Osteocyte (in vitro differentiated cells): ENCODE results near the gene BIN2. TPM values are rescaled to one million over a fixed set of nuclear protein-coding genes. Genes with fewer than 3 reads are reported as not detected.
A peak's percentile ranks its signal among the peaks of the same experiment; 100 is the strongest.

Experiments
- DNase-seq: peaks from one replicate; pipeline ENCODE4 v3.0.0; 2021; ENCODE audit warnings: mixed read lengths; ENCODE audit not compliant: unreplicated experiment; ENCODE audit errors: extremely low spot score
- H3K27ac Mint-ChIP-seq: one replicate; pipeline ENCODE4 v1.8.0; 2021; ENCODE audit warnings: mild to moderate bottlenecking, mixed read lengths; ENCODE audit not compliant: unreplicated experiment
- H3K27me3 Mint-ChIP-seq: one replicate; pipeline ENCODE4 v1.8.0; 2021; ENCODE audit warnings: mixed read lengths; ENCODE audit not compliant: unreplicated experiment
- H3K36me3 Mint-ChIP-seq: one replicate; pipeline ENCODE4 v1.8.0; 2021; ENCODE audit warnings: mixed read lengths; ENCODE audit not compliant: unreplicated experiment
- H3K4me1 Mint-ChIP-seq: one replicate; pipeline ENCODE4 v1.8.0; 2021; ENCODE audit warnings: mixed read lengths; ENCODE audit not compliant: unreplicated experiment
- H3K4me3 Mint-ChIP-seq: one replicate; pipeline ENCODE4 v1.8.0; 2021; ENCODE audit warnings: mild to moderate bottlenecking, moderate library complexity, mixed read lengths; ENCODE audit not compliant: unreplicated experiment
- H3K9me3 Mint-ChIP-seq: one replicate; pipeline ENCODE4 v1.8.0; 2021; ENCODE audit warnings: mixed read lengths; ENCODE audit not compliant: unreplicated experiment
- CTCF ChIP-seq: fragments of 200-600 bp; sonication (generic); IDR thresholded peaks from 2 replicates; pipeline ENCODE4 v1.5.0; 2021; ENCODE audit warnings: antibody characterized with exemption, mild to moderate bottlenecking, moderate library complexity
- total RNA-seq: library from RNA; stranded (reverse); gene quantifications from 2 replicates; pipeline ENCODE4 v1.2.1, GENCODE V29; 2021

Gene BIN2
- total RNA-seq, 1 donor from 2014 or later = not detected

GRCh38 chr12:51270951-51271518 lies 52.9 kb downstream of the BIN2 start:
- peak overlapping the region; percentile 93 for H3K4me3 Mint-ChIP-seq
- no peak for TF ChIP-seq CTCF
- H3K9me3 Mint-ChIP-seq = no peaks in the 10 kb centered on the region
- no peaks in the 10 kb centered on the region for H3K36me3 Mint-ChIP-seq
- peak overlapping the region; percentile 86 for H3K27ac Mint-ChIP-seq
- no peaks in the 10 kb centered on the region for H3K27me3 Mint-ChIP-seq
- peaks cover 12% of the 10 kb centered on the region for H3K4me1 Mint-ChIP-seq
- DNase-seq = no peak

- peak; percentile 87 for DNase-seq
- Mint-ChIP-seq H3K9me3 (no peaks in the 10 kb centered on the region), H3K27me3 (no peaks in the 10 kb centered on the region), H3K36me3 (no peaks in the 10 kb centered on the region), H3K4me1 (peaks cover 14% of the 10 kb centered on the region), H3K4me3 (peak within 1 kb of the TSS; percentile 93), H3K27ac (peak within 1 kb of the TSS; percentile 86)
- no peak for TF ChIP-seq CTCF
Measured at GRCh38 chr12:51270067-51270950, 53.7 kb downstream of the BIN2 start, which contains the start of gene SMAGP. SMAGP (minus strand) TSS chr12:51270415; CDS start chr12:51269278, 1,137 bp downstream.

GRCh38 chr12:51269174-51270066 lies 54.6 kb downstream of the BIN2 start:
- Mint-ChIP-seq H3K27me3 (no peaks in the 10 kb centered on the region), H3K27ac (no peak overlapping the region), H3K9me3 (no peaks in the 10 kb centered on the region), H3K4me1 (peaks cover 14% of the 10 kb centered on the region), H3K4me3 (peak overlapping the region; percentile 72), H3K36me3 (no peaks in the 10 kb centered on the region)
- peak; percentile 37 for TF ChIP-seq CTCF
- DNase-seq = no peak

- no peak for TF ChIP-seq CTCF
- DNase-seq = no peak
- Mint-ChIP-seq H3K36me3 (no peaks in the 10 kb centered on the region), H3K27ac (no peak overlapping the region), H3K27me3 (no peaks in the 10 kb centered on the region), H3K9me3 (no peaks in the 10 kb centered on the region), H3K4me1 (peaks cover 4% of the 10 kb centered on the region), H3K4me3 (no peak overlapping the region)
Measured at GRCh38 chr12:51265024-51265423, 59.0 kb downstream of the BIN2 start.
